GM23248 (cell line): ENCODE measurements around the gene EPDR1. TPM values are rescaled to one million over a fixed set of nuclear protein-coding genes. Genes with fewer than 3 reads are reported as not detected.

Experiments used
- DNase-seq: peaks from one replicate; pipeline ENCODE4 v3.0.0-alpha.2; 2015
- H2AFZ ChIP-seq: fragments of 200-600 bp; sonication (generic); 2 replicates; pipeline ENCODE4 v1.6.1; 2016; ENCODE audit warnings: antibody characterized with exemption
- H3F3A ChIP-seq: fragments of 200-600 bp; sonication (generic); 2 replicates; pipeline ENCODE4 v1.6.1; 2016; ENCODE audit warnings: mild to moderate bottlenecking, antibody characterized with exemption, mixed run types; ENCODE audit not compliant: insufficient read depth
- H3K27ac ChIP-seq: fragments of 200-600 bp; sonication (generic); 2 replicates; pipeline ENCODE4 v1.5.1; 2016; ENCODE audit warnings: mild to moderate bottlenecking
- H3K27me3 ChIP-seq: fragments of 200-600 bp; sonication (generic); replicated peaks from 2 replicates; pipeline ENCODE4 v1.6.1; 2016; ENCODE audit warnings: mild to moderate bottlenecking; ENCODE audit not compliant: insufficient read depth
- H3K36me3 ChIP-seq: fragments of 200-600 bp; sonication (generic); 2 replicates; pipeline ENCODE4 v1.6.1; 2016; ENCODE audit warnings: low read depth, mild to moderate bottlenecking
- H3K4me1 ChIP-seq: fragments of 200-600 bp; sonication (generic); 2 replicates; pipeline ENCODE4 v1.6.1; 2016; ENCODE audit warnings: mild to moderate bottlenecking; ENCODE audit not compliant: insufficient read depth
- H3K4me2 ChIP-seq: fragments of 200-600 bp; sonication (generic); one replicate; pipeline ENCODE4 v1.6.1; 2016; ENCODE audit warnings: mild to moderate bottlenecking; ENCODE audit not compliant: unreplicated experiment
- H3K4me3 ChIP-seq: fragments of 200-600 bp; sonication (generic); 2 replicates; pipeline ENCODE4 v1.5.1; 2016; ENCODE audit warnings: mild to moderate bottlenecking
- H3K79me2 ChIP-seq: fragments of 200-600 bp; sonication (generic); 2 replicates; pipeline ENCODE4 v1.6.1; 2016; ENCODE audit warnings: mild to moderate bottlenecking; ENCODE audit not compliant: insufficient read depth
- H3K9ac ChIP-seq: fragments of 200-600 bp; sonication (generic); 2 replicates; pipeline ENCODE4 v1.6.1; 2016; ENCODE audit warnings: mild to moderate bottlenecking
- H3K9me2 ChIP-seq: fragments of 200-600 bp; sonication (generic); 2 replicates; pipeline ENCODE4 v1.6.1; 2016; ENCODE audit warnings: mixed run types, mild to moderate bottlenecking, moderate library complexity; ENCODE audit not compliant: insufficient read depth
- H3K9me3 ChIP-seq: fragments of 200-600 bp; sonication (generic); one replicate; pipeline ENCODE4 v1.6.1; 2017; ENCODE audit warnings: low read depth
- H4K20me1 ChIP-seq: fragments of 200-600 bp; sonication (generic); 2 replicates; pipeline ENCODE4 v1.6.0; 2016; ENCODE audit not compliant: insufficient read depth
- EZH2 ChIP-seq: fragments of 200-600 bp; sonication (generic); IDR thresholded peaks from 2 replicates; pipeline ENCODE4 v1.6.1; 2018; ENCODE audit warnings: antibody characterized with exemption, mild to moderate bottlenecking; ENCODE audit not compliant: insufficient read depth, poor library complexity, severe bottlenecking
- EZH2phosphoT487 ChIP-seq: fragments of 200-600 bp; sonication (generic); IDR thresholded peaks from 2 replicates; pipeline ENCODE4 v1.6.1; 2018; ENCODE audit warnings: antibody characterized with exemption, moderate library complexity, mild to moderate bottlenecking, low read depth; ENCODE audit not compliant: insufficient read depth
- WGBS, 2 experiments: methylation state at CpG; one replicate each; pipeline ENCODE4 v1.1.6; 2015 to 2017; ENCODE audit warnings: low lambda C conversion rate in 2 of 2, low coverage in 1 of 2; ENCODE audit errors: missing lambda C conversion rate in 2 of 2; 5-methylcytosine and 5-hydroxymethylcytosine counted together
- in situ Hi-C: fragments of 300-500 bp; cut with MboI; formaldehyde crosslinking; loops from 2 replicates; pipeline ENCODE4 v1.15.0; 2020
- polyA plus RNA-seq: library from polyadenylated mRNA; unstranded; fragments of >200 nt; fragmentation: Nextera tagmentation; extraction: Ambion mirVana; gene quantifications from 2 replicates; pipeline ENCODE4 v1.2.1, GENCODE V29; 2016
- total RNA-seq: library from RNA; depleted of rRNA; stranded (reverse); fragments of >200 nt; shearing (Covaris generic); gene quantifications from 2 replicates; pipeline ENCODE4 v1.2.3, GENCODE V29; 2014

EPDR1 gene
- total and polyA plus RNA-seq, 2 experiments from 2014 or later = 1.5 to 2.5 TPM

DNA sequence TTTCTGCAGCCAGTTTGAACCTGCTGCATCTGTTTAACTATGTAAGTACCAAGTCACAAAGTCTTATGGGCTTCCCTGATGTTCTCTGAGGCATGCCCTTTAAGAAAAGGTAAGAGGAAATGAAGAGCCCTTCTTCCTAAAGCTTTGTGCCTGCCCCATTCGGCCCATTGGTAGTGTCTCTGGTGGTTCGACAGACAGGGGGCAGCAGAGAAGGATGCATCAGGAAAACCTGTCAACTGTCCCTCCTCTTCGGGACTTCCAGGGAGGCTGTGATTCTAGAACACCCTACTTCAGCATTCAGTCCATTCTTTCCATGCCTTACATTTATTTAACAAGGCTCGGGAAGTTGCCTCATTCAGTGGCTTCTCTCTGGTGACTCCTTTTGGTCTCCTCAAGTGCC is 1.9 kb upstream of the EPDR1 start:
- in situ Hi-C loops = loop anchor here (25.0 kb wide), 1 partner anchor 419 kb away; no protein-coding TSS in a partner anchor
- H3K36me3 ChIP-seq = no peaks in the 10 kb centered on the region
- H3F3A ChIP-seq = no peaks in the 10 kb centered on the region
- H3K9ac ChIP-seq = no peak overlapping the region
- TF ChIP-seq EZH2phosphoT487 = no peak
- no peak for TF ChIP-seq EZH2
- no peaks in the 10 kb centered on the region for H3K79me2 ChIP-seq
- H2AFZ ChIP-seq = no peak overlapping the region
- H3K9me3 ChIP-seq = no peaks in the 10 kb centered on the region
- no peaks in the 10 kb centered on the region for H3K9me2 ChIP-seq
- no peak overlapping the region for H3K27ac ChIP-seq
- 23 to 26% methylated on average over 4 of the region's 4 CpGs for WGBS, 2 experiments
- no peak overlapping the region for H3K4me3 ChIP-seq
- H4K20me1 ChIP-seq = no peaks in the 10 kb centered on the region
- H3K4me2 ChIP-seq = no peak overlapping the region
- peaks cover 44% of the 10 kb centered on the region for H3K27me3 ChIP-seq
- DNase-seq = no peak
- no peaks in the 10 kb centered on the region for H3K4me1 ChIP-seq

DNA sequence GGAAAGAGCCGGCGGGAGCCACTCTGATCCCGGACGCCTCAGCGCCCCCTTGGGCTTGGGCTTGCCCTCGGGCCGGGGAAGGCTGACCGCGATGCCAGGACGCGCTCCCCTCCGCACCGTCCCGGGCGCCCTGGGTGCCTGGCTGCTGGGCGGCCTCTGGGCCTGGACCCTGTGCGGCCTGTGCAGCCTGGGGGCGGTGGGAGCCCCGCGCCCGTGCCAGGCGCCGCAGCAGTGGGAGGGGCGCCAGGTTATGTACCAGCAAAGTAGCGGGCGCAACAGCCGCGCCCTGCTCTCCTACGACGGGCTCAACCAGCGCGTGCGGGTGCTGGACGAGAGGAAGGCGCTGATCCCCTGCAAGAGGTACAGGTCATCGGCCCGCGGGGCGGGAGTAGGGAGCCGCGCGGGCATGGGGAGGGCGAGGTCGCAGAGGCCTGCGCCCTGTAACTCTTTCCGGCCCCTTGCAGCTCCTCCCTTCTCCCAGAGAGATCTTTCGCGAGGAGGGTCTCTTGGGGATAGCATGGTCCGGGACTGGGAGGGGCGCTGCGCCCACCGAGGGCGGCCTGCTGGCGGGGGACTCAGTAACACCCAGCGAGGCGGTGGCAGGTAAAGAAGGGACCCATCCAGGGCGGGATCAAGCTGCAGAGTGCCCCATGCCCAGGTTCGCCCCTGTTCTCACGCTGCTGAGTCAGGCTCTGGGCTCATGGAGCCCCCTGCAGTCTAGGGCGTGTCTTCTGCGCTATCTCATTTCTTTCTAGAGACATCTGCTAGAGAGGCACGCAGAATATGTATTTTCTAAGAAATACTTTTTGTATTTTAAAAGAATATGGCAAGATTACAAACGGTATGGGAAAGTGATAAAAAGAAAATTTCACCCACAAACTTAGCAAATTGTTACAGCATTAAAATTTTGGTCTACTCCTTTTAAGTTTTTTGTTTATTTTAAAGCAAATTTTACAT is 687 bp downstream of the EPDR1 start:
- no peaks in the 10 kb centered on the region for H3K9me2 ChIP-seq
- no peaks in the 10 kb centered on the region for H3K36me3 ChIP-seq
- H2AFZ ChIP-seq = peak overlapping the region; percentile 35
- H3F3A ChIP-seq = no peaks in the 10 kb centered on the region
- TF ChIP-seq EZH2 (no peak), EZH2phosphoT487 (no peak)
- H3K4me3 ChIP-seq = peak overlapping the region; percentile 61
- H3K9ac ChIP-seq = 0 out of 2 replicates have a peak overlapping the region, but pooled peaks have one; percentile 1
- H3K9me3 ChIP-seq = no peaks in the 10 kb centered on the region
- peaks cover 29% of the 10 kb centered on the region for H3K27me3 ChIP-seq
- H3K4me2 ChIP-seq = peak overlapping the region; percentile 25
- in situ Hi-C loops = loop anchor here (25.0 kb wide), 1 partner anchor 416 kb away; no protein-coding TSS in a partner anchor
- peak; percentile 31 for DNase-seq
- no peaks in the 10 kb centered on the region for H3K4me1 ChIP-seq
- no peaks in the 10 kb centered on the region for H4K20me1 ChIP-seq
- no peak overlapping the region for H3K27ac ChIP-seq
- no peaks in the 10 kb centered on the region for H3K79me2 ChIP-seq
- 4% methylated on average over 36 to 54 of the region's 63 CpGs for WGBS, 2 experiments

DNA sequence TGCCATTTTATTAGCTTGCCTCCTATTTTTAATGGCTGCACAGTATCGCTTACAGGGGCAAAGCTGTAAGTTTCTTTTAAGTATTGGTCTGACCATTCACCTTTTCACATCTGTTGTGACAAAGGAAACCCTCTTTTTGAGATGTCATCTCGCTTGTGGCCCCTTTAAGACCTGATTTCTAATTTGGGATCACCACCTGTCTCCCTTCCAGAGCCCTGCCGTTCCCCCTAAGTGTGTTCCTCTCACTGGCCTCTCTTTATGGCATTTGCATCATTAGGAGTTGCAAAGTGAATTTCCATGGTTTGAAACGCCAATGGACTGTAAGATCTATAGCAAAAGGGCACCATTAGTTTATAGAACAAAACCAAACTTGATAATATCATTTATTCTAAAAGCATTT is 1.4 kb downstream of the EPDR1 start:
- Histone ChIP-seq H2AFZ (no peak overlapping the region), H3K27me3 (peaks cover 23% of the 10 kb centered on the region), H3K9me3 (no peaks in the 10 kb centered on the region), H3K4me2 (no peak overlapping the region), H3K27ac (no peak overlapping the region), H3F3A (no peaks in the 10 kb centered on the region), H3K79me2 (no peaks in the 10 kb centered on the region), H3K9me2 (no peaks in the 10 kb centered on the region), H4K20me1 (no peaks in the 10 kb centered on the region), H3K4me3 (no peak overlapping the region), H3K36me3 (no peaks in the 10 kb centered on the region), H3K4me1 (no peaks in the 10 kb centered on the region), H3K9ac (no peak overlapping the region)
- WGBS, 2 experiments = 20 to 24% methylated on average over 4 of the region's 4 CpGs
- no peak for TF ChIP-seq EZH2
- TF ChIP-seq EZH2phosphoT487 = no peak
- in situ Hi-C loops = loop anchor here (25.0 kb wide), 1 partner anchor 415 kb away; no protein-coding TSS in a partner anchor
- no peak for DNase-seq

DNA sequence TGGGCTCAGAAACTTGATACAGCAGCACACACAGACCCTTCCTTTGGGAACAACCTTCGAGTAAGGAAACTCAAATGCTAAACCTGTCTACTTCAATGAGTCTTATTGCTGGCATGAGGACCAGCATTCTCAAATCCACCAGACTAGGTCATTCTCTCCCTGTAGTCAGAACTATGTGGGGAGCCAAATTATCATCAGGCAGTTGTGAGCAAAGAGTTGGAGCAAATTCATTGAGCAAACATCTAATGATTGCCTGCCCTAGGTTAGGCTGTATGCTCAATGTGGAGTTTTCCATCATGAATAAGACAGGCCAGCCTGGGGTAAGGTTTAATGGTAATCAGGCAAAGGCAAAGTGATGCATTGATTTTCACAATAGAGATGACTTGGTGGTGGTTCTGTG is 3.6 kb downstream of the EPDR1 start:
- H3K36me3 ChIP-seq = no peaks in the 10 kb centered on the region
- H3K4me1 ChIP-seq = no peaks in the 10 kb centered on the region
- no peak overlapping the region for H3K4me3 ChIP-seq
- H3K79me2 ChIP-seq = no peaks in the 10 kb centered on the region
- no peak overlapping the region for H2AFZ ChIP-seq
- WGBS, 2 experiments = 0% methylated on average over 1 of the region's 1 CpG
- no peaks in the 10 kb centered on the region for H3F3A ChIP-seq
- no peak for DNase-seq
- H3K27ac ChIP-seq = no peak overlapping the region
- peaks cover 12% of the 10 kb centered on the region; the same call in 1 of the 2 replicates for H3K27me3 ChIP-seq
- no peak overlapping the region for H3K4me2 ChIP-seq
- no peaks in the 10 kb centered on the region for H4K20me1 ChIP-seq
- no peaks in the 10 kb centered on the region for H3K9me3 ChIP-seq
- no peak overlapping the region for H3K9ac ChIP-seq
- in situ Hi-C loops = loop anchor here (25.0 kb wide), 1 partner anchor 413 kb away; no protein-coding TSS in a partner anchor
- no peaks in the 10 kb centered on the region for H3K9me2 ChIP-seq
- TF ChIP-seq EZH2phosphoT487 (no peak), EZH2 (no peak)
